PC-3 (cell line): Measurements from ENCODE around the gene MYCT1.

Source experiments
- CTCF ChIP-seq: fragments of 300-600 bp; sonication (generic); conservative IDR thresholded peaks from 2 replicates; pipeline ENCODE4 v1.5.1; 2017; ENCODE audit warnings: antibody characterized with exemption, low read depth, mild to moderate bottlenecking, low read length
- EZH2 ChIP-seq: fragments of 300-600 bp; sonication (generic); IDR thresholded peaks from one replicate; pipeline ENCODE4 v1.6.1; 2017; ENCODE audit warnings: antibody characterized with exemption, mild to moderate bottlenecking, low read length; ENCODE audit not compliant: unreplicated experiment
- EZH2phosphoT487 ChIP-seq: fragments of 300-600 bp; sonication (generic); IDR thresholded peaks from 2 replicates; pipeline ENCODE4 v1.6.1; 2018; ENCODE audit warnings: mild to moderate bottlenecking, antibody characterized with exemption, low read length, borderline replicate concordance

GRCh38 chr6:152746172-152746553 lies 48.5 kb downstream of the MYCT1 start:
- no peak for TF ChIP-seq CTCF
- no peak for TF ChIP-seq EZH2phosphoT487
- TF ChIP-seq EZH2 = no peak
